HepG2 (cell line): ENCODE data around the gene ZNF608. TPM values are rescaled to one million over a fixed set of nuclear protein-coding genes. Genes with fewer than 3 reads are reported as not detected.

Experiments used
- ATAC-seq: fragments of 200-7000 bp; cut with Tn5 transposase; 3 replicates; pipeline ENCODE4 v1.9.1; 2020; ENCODE audit warnings: mild to moderate bottlenecking, moderate library complexity
- BruUV-seq: library from RNA; stranded (reverse); fragments of 400-500 nt; replicated peaks from 2 replicates; lab custom pipeline; 2021; lab: Mats Ljungman, UMichigan
- CTCF ChIA-PET: fragments of 300-600 bp; formaldehyde crosslinking; extraction: SDS; loops from one replicate; lab custom pipeline; 2021; ENCODE audit warnings: low total read pairs, inconsistent platforms, low intra/inter-chr PET ratio; lab: Yijun Ruan, JAX
- POLR2A ChIA-PET: fragments of 350-600 bp; sonication (Branson Sonifier 250); formaldehyde crosslinking; loops from one replicate; lab custom pipeline; 2020; ENCODE audit warnings: antibody characterized with exemption, inconsistent platforms; lab: Yijun Ruan, JAX
- DNase-seq: peaks from one replicate; pipeline ENCODE4 v3.0.0-alpha.2; 2015; ENCODE audit warnings: low spot score
- FAIRE-seq: peaks from 3 replicates; lab custom pipeline; 2011; peaks lifted over from hg19 to GRCh38; lab: Jason Lieb, UNC
- H2AFZ ChIP-seq: one replicate; pipeline ENCODE4 v1.6.1; 2011; ENCODE audit warnings: low read length, inconsistent platforms
- H3K27ac ChIP-seq: fragments of 300-600 bp; 3 replicates; pipeline ENCODE4 v1.8.0; 2011; ENCODE audit warnings: mixed run types, mild to moderate bottlenecking, mixed read lengths, low read length, inconsistent platforms; ENCODE audit not compliant: insufficient read depth; ENCODE audit errors: extremely low read length
- H3K27me3 ChIP-seq, 2 experiments: fragments of 200-600 bp in 1 of 2; 2 replicates in 1 of 2; 3 replicates in 1 of 2; pipeline versions ENCODE4 v1.6.0 to v1.8.0; 2011; ENCODE audit warnings: low read length in 2 of 2, mild to moderate bottlenecking in 2 of 2, moderate library complexity in 2 of 2, inconsistent platforms in 1 of 2; ENCODE audit not compliant: insufficient read depth in 2 of 2, control insufficient read depth in 1 of 2
- H3K36me3 ChIP-seq, 2 experiments: fragments of 200-600 bp in 1 of 2; replicated peaks in 1 of 2; 2 replicates in 1 of 2; 3 replicates in 1 of 2; pipeline versions ENCODE4 v1.5.1 to v1.8.0; 2011; ENCODE audit warnings: low read length in 2 of 2, inconsistent platforms in 1 of 2; ENCODE audit not compliant: insufficient read depth in 2 of 2, control insufficient read depth in 1 of 2
- H3K4me1 ChIP-seq: 2 replicates; pipeline ENCODE4 v1.5.1; 2012; ENCODE audit warnings: low read length, inconsistent platforms; ENCODE audit not compliant: insufficient read depth
- H3K4me2 ChIP-seq: 2 replicates; pipeline ENCODE4 v1.6.0; 2011; ENCODE audit warnings: low read depth, low read length, inconsistent platforms
- H3K4me3 ChIP-seq, 3 experiments: fragments of 200-600 bp in 1 of 3; sonication (generic), shearing (Covaris generic) in 1 of 3; replicated peaks in 1 of 3; 2 replicates each; pipeline ENCODE4 v1.5.1; 2011 to 2016; ENCODE audit warnings: low read length in 3 of 3, inconsistent platforms in 2 of 3, low read depth in 2 of 3, mild to moderate bottlenecking in 2 of 3, control low read depth in 1 of 3, mixed read lengths in 1 of 3; ENCODE audit not compliant: insufficient read depth in 1 of 3
- H3K79me2 ChIP-seq: one replicate; pipeline ENCODE4 v1.6.1; 2011; ENCODE audit warnings: low read length, inconsistent platforms; ENCODE audit not compliant: insufficient read depth
- H3K9ac ChIP-seq: 2 replicates; pipeline ENCODE4 v1.6.0; 2011; ENCODE audit warnings: mild to moderate bottlenecking, low read depth, low read length, inconsistent platforms; ENCODE audit not compliant: insufficient read depth
- H3K9me3 ChIP-seq: 2 replicates; pipeline ENCODE4 v1.5.1; 2012; ENCODE audit warnings: mild to moderate bottlenecking, low read length
- H4K20me1 ChIP-seq: 2 replicates; pipeline ENCODE4 v1.6.0; 2011; ENCODE audit warnings: inconsistent platforms, mild to moderate bottlenecking, low read length, moderate library complexity; ENCODE audit not compliant: insufficient read depth
- BRCA1 ChIP-seq: sonication (generic); formaldehyde crosslinking; IDR thresholded peaks from 2 replicates; pipeline ENCODE4 v1.4.0; 2020; ENCODE audit warnings: missing genetic modification reagents
- FIP1L1 ChIP-seq: fragments of 200-400 bp; formaldehyde crosslinking; IDR thresholded peaks from 2 replicates; pipeline ENCODE4 v1.6.1; 2018; ENCODE audit warnings: low read depth, mild to moderate bottlenecking, low read length, moderate library complexity, borderline replicate concordance; ENCODE audit not compliant: insufficient read depth
- MAFF ChIP-seq: IDR thresholded peaks from 2 replicates; pipeline ENCODE4 v1.6.1; 2011; ENCODE audit warnings: low read depth, low read length, improper control_type of control experiment
- MAFK ChIP-seq, 2 experiments: IDR thresholded peaks in 1 of 2; conservative IDR thresholded peaks in 1 of 2; 2 replicates each; pipeline ENCODE4 v1.6.1; 2011; ENCODE audit warnings: improper control_type of control experiment in 2 of 2, low read length in 2 of 2
- PHF8 ChIP-seq: sonication (generic); formaldehyde crosslinking; IDR thresholded peaks from 2 replicates; pipeline ENCODE4 v1.5.0; 2020; ENCODE audit warnings: missing genetic modification reagents
- TEAD2 ChIP-seq: sonication (generic); formaldehyde crosslinking; IDR thresholded peaks from 2 replicates; pipeline ENCODE4 v1.9.0; 2021; ENCODE audit warnings: missing genetic modification reagents
- ZKSCAN8 ChIP-seq: IDR thresholded peaks from 2 replicates; pipeline ENCODE4 v1.6.1; 2016; ENCODE audit warnings: borderline replicate concordance, missing genetic modification reagents, missing compliant biosample characterization
- ZNF225 ChIP-seq: sonication (generic); formaldehyde crosslinking; IDR thresholded peaks from 2 replicates; pipeline ENCODE4 v1.4.0; 2020; ENCODE audit warnings: mild to moderate bottlenecking, missing genetic modification reagents
- ZNF75D ChIP-seq: sonication (generic); formaldehyde crosslinking; IDR thresholded peaks from 2 replicates; pipeline ENCODE4 v1.8.1; 2023; ENCODE audit warnings: missing genetic modification reagents, mild to moderate bottlenecking, borderline replicate concordance
- ZSCAN20 ChIP-seq: sonication (generic); formaldehyde crosslinking; IDR thresholded peaks from 2 replicates; pipeline ENCODE4 v1.4.0; 2020; ENCODE audit warnings: missing genetic modification reagents, mild to moderate bottlenecking, borderline replicate concordance
- WGBS: methylation state at CpG from one replicate; pipeline ENCODE4 v1.1.6; 2017; ENCODE audit warnings: low lambda C conversion rate; 5-methylcytosine and 5-hydroxymethylcytosine counted together
- in situ Hi-C: cut with HindIII; loops from 2 replicates; pipeline ENCODE4 v1.10.0; 2017; ENCODE audit warnings: low pct_unique_long_range_greater_than_20kb; ENCODE audit not compliant: extremely low pct_ligation_motif_present
- intact Hi-C: fragments of 100-400 bp; cut with micrococcal nuclease; formaldehyde crosslinking; loops from one replicate; pipeline ENCODE4 v1.10.0; 2022; ENCODE audit not compliant: unreplicated experiment
- polyA plus RNA-seq, 8 experiments: library from polyadenylated mRNA; depleted of rRNA in 3 of 8; stranded (reverse) in 7 of 8; unstranded in 1 of 8; fragments of >200 nt; fragmentation: Illumina TruSeq in 4 of 8; extraction: Trizol in 4 of 8; gene quantifications; 2 replicates each; pipeline versions ENCODE4 v1.2.1 to v1.2.3, GENCODE V29; 2011 to 2016; ENCODE audit warnings: low read depth in 4 of 8, missing spikeins in 1 of 8, mixed read lengths in 1 of 8; ENCODE audit not compliant: insufficient read depth in 1 of 8
- total RNA-seq, 5 experiments: library from RNA; depleted of rRNA; stranded (reverse); fragments of >200 nt; fragmentation: Illumina TruSeq; extraction: Trizol; gene quantifications; 2 replicates each; pipeline ENCODE4 v1.2.3, GENCODE V29; 2016; ENCODE audit warnings: low read depth in 1 of 5
- TF ChIP-seq, protein P1 (sequence below): sonication (generic); formaldehyde crosslinking; IDR thresholded peaks from 2 replicates; pipeline ENCODE4 v1.9.0; 2021; ENCODE audit warnings: missing genetic modification reagents, borderline replicate concordance
- TF ChIP-seq, protein P2 (sequence below): IDR thresholded peaks from 2 replicates; pipeline ENCODE4 v1.4.0; 2020; ENCODE audit warnings: mild to moderate bottlenecking, missing genetic modification reagents

Gene ZNF608
- total and polyA plus RNA-seq, 2 of the 13 experiments (the other 11 are each of a cell fraction or from before 2014, with no cell fraction given): 0.66 to 0.91 TPM

DNA sequence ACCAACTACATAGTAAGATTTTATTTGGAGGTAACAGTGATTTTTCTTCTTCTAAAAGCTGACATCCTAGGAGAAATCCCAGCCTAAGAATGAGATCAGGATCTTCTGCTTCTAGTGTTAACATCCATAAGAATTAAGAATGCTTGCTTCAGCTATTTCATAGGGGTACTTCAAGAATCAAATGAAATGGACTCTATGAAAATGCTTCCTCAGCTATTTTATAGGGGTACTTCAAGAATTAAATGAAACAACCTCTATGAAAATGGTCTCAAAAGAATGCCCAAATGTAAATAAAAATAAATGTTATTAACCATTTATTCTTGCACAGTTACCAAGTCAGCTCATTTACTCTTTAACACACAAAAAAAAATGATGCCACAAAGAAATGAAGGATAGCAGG, 31.5 kb downstream of the ZNF608 start:
- H3K4me3 ChIP-seq: no peak overlapping the region
- intact Hi-C loops (no loop called here), in situ Hi-C loops (no loop called here)
- peaks cover 23% of the 10 kb centered on the region for H3K4me1 ChIP-seq
- no peaks in the 10 kb centered on the region for H3K79me2 ChIP-seq
- no peaks in the 10 kb centered on the region for H4K20me1 ChIP-seq
- DNase-seq (no peak), FAIRE-seq (no peak), ATAC-seq (no peak)
- H3K9me3 ChIP-seq: no peaks in the 10 kb centered on the region
- TF ChIP-seq, protein P1, sequence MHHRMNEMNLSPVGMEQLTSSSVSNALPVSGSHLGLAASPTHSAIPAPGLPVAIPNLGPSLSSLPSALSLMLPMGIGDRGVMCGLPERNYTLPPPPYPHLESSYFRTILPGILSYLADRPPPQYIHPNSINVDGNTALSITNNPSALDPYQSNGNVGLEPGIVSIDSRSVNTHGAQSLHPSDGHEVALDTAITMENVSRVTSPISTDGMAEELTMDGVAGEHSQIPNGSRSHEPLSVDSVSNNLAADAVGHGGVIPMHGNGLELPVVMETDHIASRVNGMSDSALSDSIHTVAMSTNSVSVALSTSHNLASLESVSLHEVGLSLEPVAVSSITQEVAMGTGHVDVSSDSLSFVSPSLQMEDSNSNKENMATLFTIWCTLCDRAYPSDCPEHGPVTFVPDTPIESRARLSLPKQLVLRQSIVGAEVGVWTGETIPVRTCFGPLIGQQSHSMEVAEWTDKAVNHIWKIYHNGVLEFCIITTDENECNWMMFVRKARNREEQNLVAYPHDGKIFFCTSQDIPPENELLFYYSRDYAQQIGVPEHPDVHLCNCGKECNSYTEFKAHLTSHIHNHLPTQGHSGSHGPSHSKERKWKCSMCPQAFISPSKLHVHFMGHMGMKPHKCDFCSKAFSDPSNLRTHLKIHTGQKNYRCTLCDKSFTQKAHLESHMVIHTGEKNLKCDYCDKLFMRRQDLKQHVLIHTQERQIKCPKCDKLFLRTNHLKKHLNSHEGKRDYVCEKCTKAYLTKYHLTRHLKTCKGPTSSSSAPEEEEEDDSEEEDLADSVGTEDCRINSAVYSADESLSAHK (CRISPR knock-in tag): no peak
- TF ChIP-seq MAFF (peak; percentile 82), MAFK (conservative IDR thresholded peaks at IDR 0.05 in 1 of 2, IDR thresholded peaks at IDR 0.05 in 1 of 2; ENCODE audit: low read length in 2 of 2) (peak; percentile 64 to 88; a peak in 3 of 4 replicates)
- no peaks in the 10 kb centered on the region for H3K36me3 ChIP-seq
- ChIA-PET CTCF (no interaction called here), POLR2A (no interaction called here)
- no peak overlapping the region for H2AFZ ChIP-seq
- H3K4me2 ChIP-seq: no peak overlapping the region
- no TSS peak for BruUV-seq
- H3K27me3 ChIP-seq: no peaks in the 10 kb centered on the region; a peak in 1 of 5 replicates
- H3K27ac ChIP-seq: no peak overlapping the region
- no peak overlapping the region for H3K9ac ChIP-seq

DNA sequence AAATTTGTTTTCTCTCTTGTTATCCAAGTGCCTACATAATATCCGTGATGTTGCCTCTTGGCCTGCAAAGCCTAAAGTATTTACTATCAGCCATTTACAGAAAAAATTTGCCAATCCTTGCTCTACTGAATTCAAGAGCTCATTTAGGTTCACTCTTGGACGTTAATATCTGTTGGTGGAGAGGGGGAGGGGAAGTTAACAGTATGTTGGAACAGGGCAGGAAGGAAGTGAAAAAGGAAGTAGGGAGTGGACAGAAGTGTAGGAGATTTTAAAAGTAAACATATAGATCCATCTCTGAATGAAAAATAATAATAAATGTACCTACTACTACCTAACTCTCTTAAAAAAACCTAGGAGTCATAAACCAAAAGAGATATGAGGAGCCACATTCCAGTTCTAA, 32.8 kb downstream of the ZNF608 start:
- in situ Hi-C loops: no loop called here
- Histone ChIP-seq H3K79me2 (no peaks in the 10 kb centered on the region), H3K27ac (no peak overlapping the region), H3K9ac (no peak overlapping the region), H3K4me2 (no peak overlapping the region), H3K4me3 (no peak overlapping the region), H3K9me3 (no peaks in the 10 kb centered on the region), H3K4me1 (peaks cover 14% of the 10 kb centered on the region), H4K20me1 (no peaks in the 10 kb centered on the region), H3K27me3 (no peaks in the 10 kb centered on the region; a peak in 1 of 5 replicates), H2AFZ (no peak overlapping the region), H3K36me3 (no peaks in the 10 kb centered on the region)
- no peak for FAIRE-seq
- ChIA-PET CTCF (no interaction called here), POLR2A (interaction anchor here (1.0 kb wide), 1 partner anchor 35 kb away, joined by 4 read pairs; no protein-coding TSS in a partner anchor)
- ATAC-seq: no peak
- 36% methylated on average over 2 of the region's 2 CpGs for WGBS
- DNase-seq: no peak
- intact Hi-C loops: no loop called here
- no TSS peak for BruUV-seq
- TF ChIP-seq FIP1L1 (no peak), TEAD2 (CRISPR knock-in tag) (no peak), ZKSCAN8 (no peak), BRCA1 (no peak), ZNF225 (no peak), ZSCAN20 (no peak), PHF8 (no peak), ZNF75D (CRISPR knock-in tag) (no peak)
- TF ChIP-seq, protein P2, sequence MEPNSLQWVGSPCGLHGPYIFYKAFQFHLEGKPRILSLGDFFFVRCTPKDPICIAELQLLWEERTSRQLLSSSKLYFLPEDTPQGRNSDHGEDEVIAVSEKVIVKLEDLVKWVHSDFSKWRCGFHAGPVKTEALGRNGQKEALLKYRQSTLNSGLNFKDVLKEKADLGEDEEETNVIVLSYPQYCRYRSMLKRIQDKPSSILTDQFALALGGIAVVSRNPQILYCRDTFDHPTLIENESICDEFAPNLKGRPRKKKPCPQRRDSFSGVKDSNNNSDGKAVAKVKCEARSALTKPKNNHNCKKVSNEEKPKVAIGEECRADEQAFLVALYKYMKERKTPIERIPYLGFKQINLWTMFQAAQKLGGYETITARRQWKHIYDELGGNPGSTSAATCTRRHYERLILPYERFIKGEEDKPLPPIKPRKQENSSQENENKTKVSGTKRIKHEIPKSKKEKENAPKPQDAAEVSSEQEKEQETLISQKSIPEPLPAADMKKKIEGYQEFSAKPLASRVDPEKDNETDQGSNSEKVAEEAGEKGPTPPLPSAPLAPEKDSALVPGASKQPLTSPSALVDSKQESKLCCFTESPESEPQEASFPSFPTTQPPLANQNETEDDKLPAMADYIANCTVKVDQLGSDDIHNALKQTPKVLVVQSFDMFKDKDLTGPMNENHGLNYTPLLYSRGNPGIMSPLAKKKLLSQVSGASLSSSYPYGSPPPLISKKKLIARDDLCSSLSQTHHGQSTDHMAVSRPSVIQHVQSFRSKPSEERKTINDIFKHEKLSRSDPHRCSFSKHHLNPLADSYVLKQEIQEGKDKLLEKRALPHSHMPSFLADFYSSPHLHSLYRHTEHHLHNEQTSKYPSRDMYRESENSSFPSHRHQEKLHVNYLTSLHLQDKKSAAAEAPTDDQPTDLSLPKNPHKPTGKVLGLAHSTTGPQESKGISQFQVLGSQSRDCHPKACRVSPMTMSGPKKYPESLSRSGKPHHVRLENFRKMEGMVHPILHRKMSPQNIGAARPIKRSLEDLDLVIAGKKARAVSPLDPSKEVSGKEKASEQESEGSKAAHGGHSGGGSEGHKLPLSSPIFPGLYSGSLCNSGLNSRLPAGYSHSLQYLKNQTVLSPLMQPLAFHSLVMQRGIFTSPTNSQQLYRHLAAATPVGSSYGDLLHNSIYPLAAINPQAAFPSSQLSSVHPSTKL (CRISPR knock-in tag): no peak
